ENCODE measurements around the gene LGALS13.
"Not testable (repeated sequence)": the region's sequence is repeated elsewhere in the genome, so short reads cannot be mapped to it uniquely, and the experiment has no call there.

LGALS13 gene

DNA sequence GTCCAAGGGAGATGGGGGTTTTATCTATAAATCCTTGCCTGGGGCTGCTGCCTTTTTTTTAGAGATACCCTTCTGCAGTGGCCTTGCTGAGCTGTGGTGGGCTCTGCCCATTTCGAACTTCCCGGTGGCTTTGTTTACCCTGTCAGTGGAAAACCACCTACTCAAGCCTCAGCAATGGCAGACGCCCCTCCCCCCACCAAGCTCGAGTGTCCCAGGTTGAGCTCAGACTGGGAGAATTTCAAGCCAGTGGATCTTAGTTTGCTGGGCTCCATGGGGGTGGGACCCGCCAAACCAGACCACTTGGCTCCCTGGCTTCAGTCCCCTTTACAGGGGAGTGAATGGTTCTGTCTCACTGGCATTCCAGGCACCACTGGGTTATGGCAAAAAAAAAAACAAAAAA, 21.6 kb downstream of the LGALS13 start:
- POLR2A ChIA-PET: no interaction called here
- no peak for DNase-seq (ENCODE audit: extremely low spot score)
- CTCF ChIA-PET: no interaction called here
- TF ChIP-seq FOXM1 (IDR thresholded peaks at IDR 0.05; ENCODE audit: borderline replicate concordance) (no peak), FOXK2 (IDR thresholded peaks at IDR 0.05) (no peak), NFRKB (IDR thresholded peaks at IDR 0.05) (no peak), CTBP1 (IDR thresholded peaks at IDR 0.05; ENCODE audit: borderline replicate concordance) (no peak)

DNA sequence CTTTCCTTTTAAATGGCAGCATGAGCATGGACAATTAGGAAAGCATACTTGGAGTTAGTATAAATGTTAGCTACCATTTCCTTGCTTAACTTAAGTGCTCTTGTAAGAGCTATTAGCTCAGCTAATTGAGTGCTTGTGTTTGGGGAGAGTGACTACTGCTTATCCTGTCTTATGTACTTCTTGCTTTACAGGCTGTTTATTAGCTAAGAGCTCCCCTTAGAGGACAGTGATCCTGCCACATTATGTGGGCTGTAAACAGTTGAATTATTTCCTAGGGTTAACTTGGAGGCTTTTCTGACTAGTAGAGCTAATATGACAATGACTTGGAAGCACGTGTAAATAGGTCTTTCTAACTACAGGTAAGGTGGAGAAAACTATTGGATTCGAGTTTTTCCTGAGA, 25.3 kb downstream of the LGALS13 start:
- POLR2A ChIA-PET; DNase-seq (ENCODE audit: extremely low spot score); CTCF ChIA-PET: not testable (repeated sequence)

DNA sequence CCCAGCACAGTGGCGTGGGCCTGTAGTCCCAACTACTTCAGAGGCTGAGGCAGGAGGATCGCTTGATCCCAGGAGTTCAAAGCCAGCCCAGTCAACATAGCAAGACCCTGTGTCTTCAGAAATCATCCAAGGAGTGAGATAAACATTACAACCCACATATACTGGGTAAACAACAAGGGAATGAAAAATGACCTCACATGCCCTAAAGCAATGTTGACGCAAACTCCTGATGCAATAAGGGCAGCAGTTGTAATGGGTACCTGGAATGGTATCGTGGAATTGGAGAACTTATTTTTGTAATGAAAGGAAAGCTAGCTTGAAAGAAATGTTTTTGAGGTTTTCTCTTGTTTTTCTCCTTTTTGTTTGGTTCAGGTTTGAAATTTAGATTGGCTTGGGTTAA, 28.9 kb downstream of the LGALS13 start:
- POLR2A ChIA-PET: no interaction called here
- CTCF ChIA-PET: no interaction called here
- TF ChIP-seq SP1 (IDR thresholded peaks at IDR 0.05): no peak
- no peak for TF ChIP-seq NFRKB (IDR thresholded peaks at IDR 0.05)
- TF ChIP-seq TARDBP (IDR thresholded peaks at IDR 0.05): no peak
- no peak for TF ChIP-seq SUZ12 (IDR thresholded peaks at IDR 0.05)
- no peak for TF ChIP-seq CTBP1 (IDR thresholded peaks at IDR 0.05; ENCODE audit: borderline replicate concordance)
- TF ChIP-seq ZNF384 (IDR thresholded peaks at IDR 0.05): no peak
- TF ChIP-seq, protein P1, sequence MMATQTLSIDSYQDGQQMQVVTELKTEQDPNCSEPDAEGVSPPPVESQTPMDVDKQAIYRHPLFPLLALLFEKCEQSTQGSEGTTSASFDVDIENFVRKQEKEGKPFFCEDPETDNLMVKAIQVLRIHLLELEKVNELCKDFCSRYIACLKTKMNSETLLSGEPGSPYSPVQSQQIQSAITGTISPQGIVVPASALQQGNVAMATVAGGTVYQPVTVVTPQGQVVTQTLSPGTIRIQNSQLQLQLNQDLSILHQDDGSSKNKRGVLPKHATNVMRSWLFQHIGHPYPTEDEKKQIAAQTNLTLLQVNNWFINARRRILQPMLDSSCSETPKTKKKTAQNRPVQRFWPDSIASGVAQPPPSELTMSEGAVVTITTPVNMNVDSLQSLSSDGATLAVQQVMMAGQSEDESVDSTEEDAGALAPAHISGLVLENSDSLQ (IDR thresholded peaks at IDR 0.05): no peak
- no peak for TF ChIP-seq L3MBTL2 (conservative IDR thresholded peaks at IDR 0.05)
- no peak for TF ChIP-seq FOXK2 (IDR thresholded peaks at IDR 0.05)
- no peak for TF ChIP-seq HDGF (IDR thresholded peaks at IDR 0.05; ENCODE audit: borderline replicate concordance)
- TF ChIP-seq BHLHE40 (IDR thresholded peaks at IDR 0.05; ENCODE audit: borderline replicate concordance): no peak
- no peak for TF ChIP-seq LEF1 (IDR thresholded peaks at IDR 0.05; ENCODE audit: borderline replicate concordance)
- TF ChIP-seq ARNT (IDR thresholded peaks at IDR 0.05): no peak
- no peak for TF ChIP-seq ELF4 (IDR thresholded peaks at IDR 0.05)
- no peak for TF ChIP-seq FOXM1 (IDR thresholded peaks at IDR 0.05; ENCODE audit: borderline replicate concordance)
- TF ChIP-seq FOXA1 (IDR thresholded peaks at IDR 0.05): no peak
- DNase-seq (ENCODE audit: extremely low spot score): no peak

DNA sequence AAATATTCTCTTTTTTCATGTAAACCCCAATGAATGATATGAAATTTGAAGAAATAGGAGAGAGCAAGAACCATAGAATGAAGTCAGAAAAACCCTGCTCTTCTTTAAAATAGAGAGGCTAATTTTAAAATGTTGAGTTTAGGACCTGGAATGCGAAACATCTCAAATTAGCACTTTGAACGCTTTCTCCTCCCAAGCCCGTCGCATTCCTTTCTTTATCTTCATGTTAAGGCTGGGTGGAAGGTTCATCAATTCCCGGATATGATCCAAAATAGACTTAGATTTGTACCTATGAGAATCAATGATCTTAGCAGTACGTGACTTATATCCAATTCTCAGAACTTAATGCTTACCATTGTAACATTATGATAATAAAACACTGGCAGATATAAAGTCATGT, 29.3 kb downstream of the LGALS13 start:
- TF ChIP-seq NFRKB (IDR thresholded peaks at IDR 0.05) (no peak), SUZ12 (IDR thresholded peaks at IDR 0.05) (no peak), ARNT (IDR thresholded peaks at IDR 0.05) (no peak), ZNF384 (IDR thresholded peaks at IDR 0.05) (no peak), ELF4 (IDR thresholded peaks at IDR 0.05) (no peak), SP1 (IDR thresholded peaks at IDR 0.05) (no peak), FOXM1 (IDR thresholded peaks at IDR 0.05; ENCODE audit: borderline replicate concordance) (no peak), HDGF (IDR thresholded peaks at IDR 0.05; ENCODE audit: borderline replicate concordance) (no peak), LEF1 (IDR thresholded peaks at IDR 0.05; ENCODE audit: borderline replicate concordance) (no peak), FOXA1 (IDR thresholded peaks at IDR 0.05) (no peak), FOXK2 (IDR thresholded peaks at IDR 0.05) (no peak), TARDBP (IDR thresholded peaks at IDR 0.05) (no peak), CTBP1 (IDR thresholded peaks at IDR 0.05; ENCODE audit: borderline replicate concordance) (no peak), BHLHE40 (IDR thresholded peaks at IDR 0.05; ENCODE audit: borderline replicate concordance) (no peak), L3MBTL2 (conservative IDR thresholded peaks at IDR 0.05) (no peak)
- TF ChIP-seq, protein P1 (IDR thresholded peaks at IDR 0.05): no peak
- ChIA-PET POLR2A (no interaction called here), CTCF (no interaction called here)
- DNase-seq (ENCODE audit: extremely low spot score): no peak

DNA sequence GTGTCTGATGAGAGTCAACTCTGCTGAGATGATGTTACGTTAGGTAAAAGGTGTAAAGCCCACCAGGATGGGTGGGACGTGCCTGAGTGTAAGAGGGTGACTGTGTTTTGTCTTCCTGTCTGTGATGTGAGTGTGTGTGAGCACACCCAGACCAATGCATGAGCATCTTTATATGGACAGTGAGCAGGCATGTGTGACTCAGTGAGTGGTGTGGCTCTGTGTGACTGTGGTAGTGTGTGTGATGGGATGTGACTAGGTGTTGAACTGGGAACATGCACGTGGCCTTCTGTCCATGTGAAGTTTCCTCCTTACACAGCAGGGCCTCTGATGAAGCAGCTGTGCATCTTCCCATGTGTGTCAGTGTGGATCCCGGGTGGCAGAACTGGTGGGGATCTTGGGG, 35.6 kb downstream of the LGALS13 start:
- no peak for DNase-seq (ENCODE audit: extremely low spot score)
- ChIA-PET POLR2A (no interaction called here), CTCF (no interaction called here)
- TF ChIP-seq FOXM1 (IDR thresholded peaks at IDR 0.05; ENCODE audit: borderline replicate concordance): no peak
- TF ChIP-seq, protein P1 (IDR thresholded peaks at IDR 0.05): no peak
- no peak for TF ChIP-seq ELF4 (IDR thresholded peaks at IDR 0.05)
- no peak for TF ChIP-seq SP1 (IDR thresholded peaks at IDR 0.05)
- TF ChIP-seq FOXK2 (IDR thresholded peaks at IDR 0.05): no peak
- no peak for TF ChIP-seq ZNF384 (IDR thresholded peaks at IDR 0.05)
- no peak for TF ChIP-seq LEF1 (IDR thresholded peaks at IDR 0.05; ENCODE audit: borderline replicate concordance)
- TF ChIP-seq SUZ12 (IDR thresholded peaks at IDR 0.05): no peak
- TF ChIP-seq ARNT (IDR thresholded peaks at IDR 0.05): no peak
- no peak for TF ChIP-seq HDGF (IDR thresholded peaks at IDR 0.05; ENCODE audit: borderline replicate concordance)
- TF ChIP-seq TARDBP (IDR thresholded peaks at IDR 0.05): no peak
- TF ChIP-seq BHLHE40 (IDR thresholded peaks at IDR 0.05; ENCODE audit: borderline replicate concordance): no peak
- TF ChIP-seq FOXA1 (IDR thresholded peaks at IDR 0.05): no peak
- no peak for TF ChIP-seq L3MBTL2 (conservative IDR thresholded peaks at IDR 0.05)
- TF ChIP-seq NFRKB (IDR thresholded peaks at IDR 0.05): no peak
- no peak for TF ChIP-seq CTBP1 (IDR thresholded peaks at IDR 0.05; ENCODE audit: borderline replicate concordance)

DNA sequence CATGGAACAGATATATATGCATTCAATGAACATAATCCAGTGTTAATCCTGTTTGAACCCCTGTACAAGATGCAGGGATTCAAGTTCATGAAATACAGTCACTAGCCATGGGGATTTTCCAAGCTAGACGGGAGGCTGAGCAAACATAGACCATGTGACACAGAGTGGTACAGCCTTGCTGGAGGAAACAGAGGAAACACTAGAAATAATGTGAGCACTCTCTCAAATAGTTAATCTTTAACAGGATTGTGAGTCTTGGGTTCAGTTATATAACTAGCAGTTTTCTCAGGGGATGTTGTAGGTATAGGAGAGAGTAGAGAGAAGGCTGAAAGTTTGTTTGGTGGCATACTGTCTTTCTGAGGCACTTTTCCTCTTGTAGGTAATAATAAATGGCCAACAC, 39.4 kb downstream of the LGALS13 start:
- DNase-seq (ENCODE audit: extremely low spot score): no peak
- ChIA-PET POLR2A (no interaction called here), CTCF (no interaction called here)
- TF ChIP-seq NFRKB (IDR thresholded peaks at IDR 0.05) (no peak), ELF4 (IDR thresholded peaks at IDR 0.05) (no peak), BHLHE40 (IDR thresholded peaks at IDR 0.05; ENCODE audit: borderline replicate concordance) (no peak), SUZ12 (IDR thresholded peaks at IDR 0.05) (no peak), ARNT (IDR thresholded peaks at IDR 0.05) (no peak), HDGF (IDR thresholded peaks at IDR 0.05; ENCODE audit: borderline replicate concordance) (no peak)

DNA sequence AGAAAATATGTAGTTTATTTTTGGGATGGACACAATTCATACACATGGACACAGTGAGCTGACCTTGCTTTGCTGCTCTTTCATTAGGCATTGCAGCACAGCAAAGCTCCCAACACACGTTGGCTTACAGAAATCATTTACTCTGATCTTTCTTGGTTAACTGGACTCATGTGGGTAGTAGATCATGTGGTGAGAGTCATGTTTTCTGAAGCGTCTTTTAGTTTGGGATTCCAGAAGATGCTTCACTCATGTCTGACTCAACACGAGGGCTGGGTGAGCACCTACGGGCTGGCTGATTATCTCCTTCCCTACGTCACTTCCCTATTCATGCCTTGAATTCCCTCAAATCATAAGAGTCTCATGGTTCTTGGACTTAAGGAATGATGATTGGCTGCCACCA, 41.3 kb downstream of the LGALS13 start:
- ChIA-PET POLR2A (no interaction called here), CTCF (no interaction called here)
- TF ChIP-seq TARDBP (IDR thresholded peaks at IDR 0.05): no peak
- TF ChIP-seq FOXK2 (IDR thresholded peaks at IDR 0.05): no peak
- TF ChIP-seq FOXM1 (IDR thresholded peaks at IDR 0.05; ENCODE audit: borderline replicate concordance): no peak
- no peak for DNase-seq (ENCODE audit: extremely low spot score)
